Right lobe of liver (tissue), 6 donors: Measurements from ENCODE around the gene CDH13. TPM values are rescaled to one million over a fixed set of nuclear protein-coding genes. Genes with fewer than 3 reads are reported as not detected.

Source experiments
- ATAC-seq, 4 donors: fragments of 200-7000 bp; cut with Tn5 transposase; one replicate each; pipeline ENCODE4 v1.9.1; 2020; ENCODE audit warnings: mild to moderate bottlenecking in 4 of 4, moderate library complexity in 4 of 4
- DNase-seq, 3 donors: peaks; one replicate each; pipeline ENCODE4 v3.0.0-alpha.2; 2020
- H3K27ac ChIP-seq, 3 donors: fragments of 200-600 bp; one replicate each; pipeline ENCODE4 v1.8.0; 2022
- H3K27me3 ChIP-seq, 2 donors: fragments of 200-600 bp; one replicate each; pipeline ENCODE4 v1.8.0; 2022
- H3K36me3 ChIP-seq, 4 donors: fragments of 200-600 bp; sonication (generic) in 1 of 4; one replicate each; pipeline versions ENCODE4 v1.5.1 to v1.8.0; 2017 to 2022; ENCODE audit warnings: control low read depth in 1 of 4
- H3K4me1 ChIP-seq, 4 donors: fragments of 200-600 bp; sonication (generic) in 1 of 4; one replicate each; pipeline versions ENCODE4 v1.5.1 to v1.8.0; 2017 to 2022; ENCODE audit warnings: control low read depth in 1 of 4
- H3K4me3 ChIP-seq, 3 donors: fragments of 200-600 bp; one replicate each; pipeline ENCODE4 v1.8.0; 2022
- H3K9me3 ChIP-seq, 4 donors: fragments of 200-600 bp; sonication (generic) in 1 of 4; one replicate each; pipeline versions ENCODE4 v1.5.1 to v1.8.0; 2017 to 2022; ENCODE audit warnings: control low read depth in 1 of 4
- CTCF ChIP-seq, 4 donors: fragments of 200-600 bp in 3 of 4; fragments of 450-650 bp in 1 of 4; IDR thresholded peaks; one replicate each; pipeline versions ENCODE4 v1.5.1 to v1.8.0; 2016 to 2022; ENCODE audit warnings: antibody characterized with exemption in 4 of 4, mild to moderate bottlenecking in 2 of 4
- POLR2A ChIP-seq: fragments of 450-650 bp; IDR thresholded peaks from one replicate; pipeline ENCODE4 v1.6.1; 2017; ENCODE audit warnings: antibody characterized with exemption, mild to moderate bottlenecking
- WGBS: methylation state at CpG from one replicate; pipeline ENCODE4 v1.1.6; 2018; ENCODE audit warnings: low coverage, low lambda C conversion rate; ENCODE audit not compliant: insufficient coverage; ENCODE audit errors: missing lambda C conversion rate; 5-methylcytosine and 5-hydroxymethylcytosine counted together
- intact Hi-C, 2 donors: fragments of 100-400 bp; cut with DNase I; formaldehyde crosslinking; loops; one replicate each; pipeline versions ENCODE4 v1.11.2 to v1.14.1; 2022
- total RNA-seq, 6 experiments: library from RNA; depleted of rRNA in 2 of 6; stranded (reverse); fragments of >200 nt in 2 of 6; fragmentation: NEBNext Ultra II Directional in 3 of 6; extraction: Animal tissue kit (Norgen Biotek cat#: 25700) in 3 of 6; gene quantifications; one replicate each; pipeline versions ENCODE4 v1.1.0 to v1.2.4, GENCODE V29; 2016 to 2023
- donor health status: DM: no; HTN: yes; CAD: no.
- donor health status: DM: no; HTN: no; CAD: no.
- donor health status: DM: no; HTN: no; CAD: no.
- donor health status: DM: no; HTN: yes; CAD: no.
- donor health status: DM: no; HTN: yes; CAD: no.

CDH13 gene
- total RNA-seq, 6 experiments from 2014 or later: 0.13 to 4.6 (median 0.49) TPM

DNA sequence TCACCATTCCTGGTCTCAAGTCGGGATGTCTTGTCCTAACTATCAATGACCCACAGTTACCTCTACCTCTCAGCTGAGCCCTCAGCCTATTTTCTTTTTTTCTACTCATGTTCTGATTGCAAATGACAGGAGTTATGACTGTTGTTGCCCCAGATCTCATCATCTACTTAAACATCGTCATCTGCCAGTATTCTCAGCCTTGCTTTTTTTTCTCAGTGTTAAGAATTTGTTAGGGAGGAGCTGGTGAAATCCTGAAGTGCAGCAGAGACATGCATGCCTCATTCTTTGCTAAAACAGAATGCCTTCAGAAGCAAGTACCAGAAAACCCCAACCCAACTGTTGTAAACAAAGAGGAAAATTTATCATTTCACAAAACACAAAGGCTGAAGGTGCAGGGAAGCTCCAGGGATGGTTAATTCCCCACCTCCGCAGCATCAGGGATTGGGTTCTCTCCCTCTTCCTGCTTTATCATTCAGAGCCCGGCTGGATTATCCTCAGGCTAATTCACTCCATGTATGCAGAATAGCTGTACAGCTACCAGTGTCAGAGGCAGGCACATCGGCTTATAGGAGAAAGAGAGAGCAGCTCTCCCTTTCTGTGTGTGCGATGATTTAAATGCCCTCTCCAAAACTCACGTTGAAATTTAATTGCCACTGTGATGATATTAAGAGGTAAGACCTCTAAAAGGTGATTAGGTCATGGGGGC is 640.2 kb downstream of the CDH13 start:
- no peak for DNase-seq
- H3K4me1 ChIP-seq: no peaks in the 10 kb centered on the region
- no peaks in the 10 kb centered on the region for H3K9me3 ChIP-seq
- H3K27me3 ChIP-seq: no peaks in the 10 kb centered on the region
- H3K27ac ChIP-seq: no peak overlapping the region
- H3K36me3 ChIP-seq: no peaks in the 10 kb centered on the region
- no peak overlapping the region for H3K4me3 ChIP-seq
- 49% methylated on average over 7 of the region's 7 CpGs for WGBS
- ATAC-seq: no peak
- no peak for TF ChIP-seq CTCF (IDR thresholded peaks at IDR 0.05)
- no peak for TF ChIP-seq POLR2A
- intact Hi-C loops: no loop called here

DNA sequence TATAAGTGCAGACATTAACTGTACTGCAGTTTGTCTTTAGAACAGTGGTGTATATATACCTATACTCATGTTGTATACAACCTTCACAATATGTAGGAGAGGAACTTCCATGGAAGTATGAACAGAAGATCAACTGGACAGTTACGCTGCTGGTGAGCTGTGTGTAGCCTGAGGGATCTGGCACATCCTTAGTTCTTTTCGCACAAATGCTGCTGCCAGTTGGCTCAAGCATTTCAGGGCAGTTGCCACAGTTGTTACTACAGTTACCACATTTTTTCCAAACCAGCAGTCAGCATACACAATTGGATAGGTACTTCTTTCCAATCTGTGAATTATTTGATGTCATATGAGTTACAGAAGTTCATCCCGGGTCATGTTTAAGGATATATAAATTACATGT is 641.4 kb downstream of the CDH13 start:
- whole genome bisulfite sequencing: 55% methylated on average over 3 of the region's 3 CpGs
- TF ChIP-seq CTCF (IDR thresholded peaks at IDR 0.05) (no peak), POLR2A (no peak)
- Histone ChIP-seq H3K36me3 (no peaks in the 10 kb centered on the region), H3K4me3 (no peak overlapping the region), H3K4me1 (no peaks in the 10 kb centered on the region), H3K27ac (no peak overlapping the region), H3K27me3 (no peaks in the 10 kb centered on the region), H3K9me3 (no peaks in the 10 kb centered on the region)
- DNase-seq: no peak
- intact Hi-C loops: no loop called here
- no peak for ATAC-seq

- Histone ChIP-seq H3K36me3 (no peaks in the 10 kb centered on the region), H3K9me3 (no peaks in the 10 kb centered on the region), H3K27me3 (no peaks in the 10 kb centered on the region), H3K27ac (no peak overlapping the region), H3K4me3 (no peak overlapping the region), H3K4me1 (no peaks in the 10 kb centered on the region)
- intact Hi-C loops: no loop called here
- DNase-seq (no peak), ATAC-seq (no peak)
- no peak for TF ChIP-seq CTCF (IDR thresholded peaks at IDR 0.05)
- TF ChIP-seq POLR2A: no peak
Observed at GRCh38 chr16:83269048-83269447, 642.3 kb downstream of the CDH13 start.

DNA sequence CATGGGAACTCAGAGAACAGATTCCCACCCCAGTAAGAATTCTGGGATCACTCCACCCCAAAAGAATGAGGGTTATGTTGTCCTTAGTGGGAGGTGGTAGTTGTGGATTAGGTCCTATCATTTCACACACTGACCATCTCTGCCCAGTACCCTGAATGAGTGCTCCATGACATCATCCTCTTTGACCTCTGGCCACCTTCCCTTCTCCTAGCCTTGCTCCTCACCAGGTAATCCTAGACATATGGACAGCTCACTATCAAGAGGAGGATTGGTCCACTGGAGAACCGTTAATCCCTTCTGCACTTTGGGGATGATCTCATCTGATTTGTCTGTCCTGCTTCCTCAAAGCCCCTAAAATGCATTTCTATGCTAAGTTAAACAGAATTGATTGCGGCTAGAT is 642.8 kb downstream of the CDH13 start:
- Histone ChIP-seq H3K36me3 (no peaks in the 10 kb centered on the region), H3K9me3 (no peaks in the 10 kb centered on the region), H3K27me3 (no peaks in the 10 kb centered on the region), H3K27ac (no peak overlapping the region), H3K4me1 (no peaks in the 10 kb centered on the region), H3K4me3 (no peak overlapping the region)
- TF ChIP-seq POLR2A (no peak), CTCF (IDR thresholded peaks at IDR 0.05) (no peak)
- intact Hi-C loops: no loop called here
- ATAC-seq (no peak), DNase-seq (no peak)
- 51% methylated on average over 2 of the region's 2 CpGs for WGBS

DNA sequence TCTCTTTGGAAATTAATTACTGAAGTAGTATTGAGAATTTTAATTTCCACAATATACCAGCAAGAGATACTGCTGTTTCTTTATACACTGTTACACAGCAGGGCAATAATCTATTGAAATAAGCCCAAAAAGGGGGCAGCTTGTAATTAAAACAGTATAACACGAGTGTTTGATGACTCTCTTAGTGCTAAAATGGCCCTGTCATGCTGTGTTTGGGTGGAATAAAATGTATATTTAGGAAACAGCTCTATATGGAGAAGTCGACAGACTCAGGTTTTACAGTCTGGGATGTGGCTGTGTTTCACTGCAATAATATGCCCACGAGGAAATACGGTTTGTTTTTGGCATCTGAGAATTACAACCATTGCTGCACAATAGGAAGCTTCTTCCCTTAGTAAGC is 643.3 kb downstream of the CDH13 start:
- no peaks in the 10 kb centered on the region for H3K4me1 ChIP-seq
- H3K9me3 ChIP-seq: no peaks in the 10 kb centered on the region
- H3K27me3 ChIP-seq: no peaks in the 10 kb centered on the region
- DNase-seq (no peak), ATAC-seq (no peak)
- TF ChIP-seq POLR2A (no peak), CTCF (IDR thresholded peaks at IDR 0.05) (no peak)
- no peaks in the 10 kb centered on the region for H3K36me3 ChIP-seq
- H3K27ac ChIP-seq: no peak overlapping the region
- intact Hi-C loops: no loop called here
- H3K4me3 ChIP-seq: no peak overlapping the region
- WGBS: 36% methylated on average over 4 of the region's 4 CpGs
